DND-41 (cell line): ENCODE data around the gene ATXN7L2.

Source experiments
- EZH2 ChIP-seq: IDR thresholded peaks from 3 replicates; pipeline ENCODE4 v1.6.1; 2012; ENCODE audit warnings: borderline replicate concordance, low read depth, mild to moderate bottlenecking, moderate library complexity, low read length, inconsistent platforms; ENCODE audit not compliant: severe bottlenecking
- TF ChIP-seq, protein P1 (sequence below): IDR thresholded peaks from 2 replicates; pipeline ENCODE4 v1.5.1; 2012; ENCODE audit warnings: borderline replicate concordance, low read length, moderate library complexity, mild to moderate bottlenecking; ENCODE audit not compliant: poor library complexity, severe bottlenecking; ENCODE audit errors: extremely low read depth

DNA sequence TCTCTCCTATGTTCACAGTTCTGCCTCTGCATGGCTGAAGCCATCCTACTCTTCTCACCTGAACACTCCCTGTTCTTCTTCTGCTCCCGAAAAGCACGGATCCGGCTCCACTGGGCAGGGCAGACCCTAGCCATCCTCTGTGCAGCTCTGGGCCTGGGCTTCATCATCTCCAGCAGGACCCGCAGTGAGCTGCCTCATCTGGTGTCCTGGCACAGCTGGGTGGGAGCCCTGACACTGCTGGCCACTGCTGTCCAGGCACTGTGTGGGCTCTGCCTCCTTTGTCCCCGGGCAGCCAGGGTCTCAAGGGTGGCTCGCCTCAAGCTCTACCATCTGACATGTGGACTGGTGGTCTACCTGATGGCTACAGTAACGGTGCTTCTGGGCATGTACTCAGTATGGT is 12.0 kb downstream of the ATXN7L2 start:
- TF ChIP-seq, protein P1, sequence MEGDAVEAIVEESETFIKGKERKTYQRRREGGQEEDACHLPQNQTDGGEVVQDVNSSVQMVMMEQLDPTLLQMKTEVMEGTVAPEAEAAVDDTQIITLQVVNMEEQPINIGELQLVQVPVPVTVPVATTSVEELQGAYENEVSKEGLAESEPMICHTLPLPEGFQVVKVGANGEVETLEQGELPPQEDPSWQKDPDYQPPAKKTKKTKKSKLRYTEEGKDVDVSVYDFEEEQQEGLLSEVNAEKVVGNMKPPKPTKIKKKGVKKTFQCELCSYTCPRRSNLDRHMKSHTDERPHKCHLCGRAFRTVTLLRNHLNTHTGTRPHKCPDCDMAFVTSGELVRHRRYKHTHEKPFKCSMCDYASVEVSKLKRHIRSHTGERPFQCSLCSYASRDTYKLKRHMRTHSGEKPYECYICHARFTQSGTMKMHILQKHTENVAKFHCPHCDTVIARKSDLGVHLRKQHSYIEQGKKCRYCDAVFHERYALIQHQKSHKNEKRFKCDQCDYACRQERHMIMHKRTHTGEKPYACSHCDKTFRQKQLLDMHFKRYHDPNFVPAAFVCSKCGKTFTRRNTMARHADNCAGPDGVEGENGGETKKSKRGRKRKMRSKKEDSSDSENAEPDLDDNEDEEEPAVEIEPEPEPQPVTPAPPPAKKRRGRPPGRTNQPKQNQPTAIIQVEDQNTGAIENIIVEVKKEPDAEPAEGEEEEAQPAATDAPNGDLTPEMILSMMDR, result no peak
- TF ChIP-seq EZH2, result no peak
